HEK293T (cell line): ENCODE data around the gene OR2J3.
"Not testable (repeated sequence)": the region's sequence is repeated elsewhere in the genome, so short reads cannot be mapped to it uniquely, and the experiment has no call there.

Experiments used
- CTCF ChIA-PET: fragments of 350-600 bp; formaldehyde crosslinking; extraction: SDS; loops from one replicate; lab custom pipeline; 2021; ENCODE audit warnings: antibody characterized with exemption, inconsistent platforms; lab: Yijun Ruan, JAX
- POLR2A ChIA-PET: fragments of 350-600 bp; formaldehyde crosslinking; extraction: SDS; loops from one replicate; lab custom pipeline; 2020; ENCODE audit warnings: antibody characterized with exemption, inconsistent platforms; lab: Yijun Ruan, JAX
- DNase-seq: peaks from one replicate; pipeline ENCODE4 v3.0.0; 2012; ENCODE audit warnings: mixed read lengths; ENCODE audit errors: extremely low spot score
- ARNT ChIP-seq: fragments of 450-650 bp; IDR thresholded peaks from 2 replicates; pipeline ENCODE4 v1.6.1; 2017; ENCODE audit warnings: mild to moderate bottlenecking
- BHLHE40 ChIP-seq: fragments of 450-650 bp; IDR thresholded peaks from 2 replicates; pipeline ENCODE4 v1.6.1; 2016; ENCODE audit warnings: mild to moderate bottlenecking, moderate library complexity, borderline replicate concordance
- CTBP1 ChIP-seq: fragments of 450-650 bp; IDR thresholded peaks from 2 replicates; pipeline ENCODE4 v1.6.1; 2016; ENCODE audit warnings: borderline replicate concordance
- ELF4 ChIP-seq: fragments of 450-650 bp; IDR thresholded peaks from 2 replicates; pipeline ENCODE4 v1.6.1; 2017; ENCODE audit warnings: antibody characterized with exemption
- FOXA1 ChIP-seq: fragments of 450-650 bp; IDR thresholded peaks from 2 replicates; pipeline ENCODE4 v1.6.1; 2016; ENCODE audit warnings: mild to moderate bottlenecking
- FOXK2 ChIP-seq: fragments of 450-650 bp; IDR thresholded peaks from 2 replicates; pipeline ENCODE4 v1.6.1; 2016; ENCODE audit warnings: mild to moderate bottlenecking
- FOXM1 ChIP-seq: fragments of 450-650 bp; IDR thresholded peaks from 2 replicates; pipeline ENCODE4 v1.6.1; 2017; ENCODE audit warnings: mild to moderate bottlenecking, borderline replicate concordance
- HDGF ChIP-seq: fragments of 450-650 bp; IDR thresholded peaks from 2 replicates; pipeline ENCODE4 v1.6.1; 2017; ENCODE audit warnings: antibody characterized with exemption, borderline replicate concordance
- L3MBTL2 ChIP-seq: fragments of 450-650 bp; conservative IDR thresholded peaks from 2 replicates; pipeline ENCODE4 v1.6.1; 2016; ENCODE audit warnings: mild to moderate bottlenecking
- LEF1 ChIP-seq: fragments of 450-650 bp; IDR thresholded peaks from 2 replicates; pipeline ENCODE4 v1.6.1; 2017; ENCODE audit warnings: mild to moderate bottlenecking, borderline replicate concordance
- NFRKB ChIP-seq: fragments of 450-650 bp; IDR thresholded peaks from 2 replicates; pipeline ENCODE4 v1.6.1; 2016; ENCODE audit warnings: mild to moderate bottlenecking, moderate library complexity
- SP1 ChIP-seq: fragments of 450-650 bp; IDR thresholded peaks from 2 replicates; pipeline ENCODE4 v1.6.1; 2017
- SUZ12 ChIP-seq: fragments of 450-650 bp; IDR thresholded peaks from 2 replicates; pipeline ENCODE4 v1.6.1; 2016; ENCODE audit warnings: mild to moderate bottlenecking
- TARDBP ChIP-seq: fragments of 450-650 bp; IDR thresholded peaks from 2 replicates; pipeline ENCODE4 v1.6.1; 2016
- ZNF384 ChIP-seq: fragments of 450-650 bp; IDR thresholded peaks from 2 replicates; pipeline ENCODE4 v1.6.1; 2016
- TF ChIP-seq, protein P1 (sequence below): fragments of 450-650 bp; IDR thresholded peaks from 2 replicates; pipeline ENCODE4 v1.6.1; 2016

Gene OR2J3

DNA sequence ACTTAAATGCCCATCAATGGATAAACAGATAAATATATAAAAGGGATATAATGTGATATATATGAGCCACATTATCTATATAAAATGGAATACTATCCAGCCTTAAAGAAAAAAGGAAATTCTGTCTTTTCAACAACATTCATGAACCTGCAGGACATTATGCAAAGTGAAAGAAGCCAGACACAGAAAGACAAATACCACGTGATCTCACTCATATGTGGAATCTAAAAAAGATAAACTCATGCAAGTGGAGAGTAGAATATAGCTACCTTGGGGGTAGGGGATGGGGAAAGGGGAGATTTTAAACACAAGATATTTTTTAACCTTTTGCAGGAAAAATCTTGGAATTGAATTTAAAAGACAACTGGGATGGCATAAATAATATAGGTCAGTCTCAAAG lies 10.1 kb upstream of the OR2J3 start:
- no peak for DNase-seq
- no peak for TF ChIP-seq FOXA1
- TF ChIP-seq, protein P1, sequence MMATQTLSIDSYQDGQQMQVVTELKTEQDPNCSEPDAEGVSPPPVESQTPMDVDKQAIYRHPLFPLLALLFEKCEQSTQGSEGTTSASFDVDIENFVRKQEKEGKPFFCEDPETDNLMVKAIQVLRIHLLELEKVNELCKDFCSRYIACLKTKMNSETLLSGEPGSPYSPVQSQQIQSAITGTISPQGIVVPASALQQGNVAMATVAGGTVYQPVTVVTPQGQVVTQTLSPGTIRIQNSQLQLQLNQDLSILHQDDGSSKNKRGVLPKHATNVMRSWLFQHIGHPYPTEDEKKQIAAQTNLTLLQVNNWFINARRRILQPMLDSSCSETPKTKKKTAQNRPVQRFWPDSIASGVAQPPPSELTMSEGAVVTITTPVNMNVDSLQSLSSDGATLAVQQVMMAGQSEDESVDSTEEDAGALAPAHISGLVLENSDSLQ: no peak
- TF ChIP-seq TARDBP: no peak
- no peak for TF ChIP-seq ZNF384
- no peak for TF ChIP-seq SP1
- no peak for TF ChIP-seq ELF4
- no peak for TF ChIP-seq HDGF
- TF ChIP-seq BHLHE40: no peak
- no peak for TF ChIP-seq CTBP1
- TF ChIP-seq LEF1: no peak
- no peak for TF ChIP-seq FOXK2
- no peak for TF ChIP-seq ARNT
- no peak for TF ChIP-seq NFRKB
- no peak for TF ChIP-seq SUZ12
- no peak for TF ChIP-seq FOXM1
- TF ChIP-seq L3MBTL2: no peak
- ChIA-PET POLR2A (no interaction called here), CTCF (no interaction called here)

DNA sequence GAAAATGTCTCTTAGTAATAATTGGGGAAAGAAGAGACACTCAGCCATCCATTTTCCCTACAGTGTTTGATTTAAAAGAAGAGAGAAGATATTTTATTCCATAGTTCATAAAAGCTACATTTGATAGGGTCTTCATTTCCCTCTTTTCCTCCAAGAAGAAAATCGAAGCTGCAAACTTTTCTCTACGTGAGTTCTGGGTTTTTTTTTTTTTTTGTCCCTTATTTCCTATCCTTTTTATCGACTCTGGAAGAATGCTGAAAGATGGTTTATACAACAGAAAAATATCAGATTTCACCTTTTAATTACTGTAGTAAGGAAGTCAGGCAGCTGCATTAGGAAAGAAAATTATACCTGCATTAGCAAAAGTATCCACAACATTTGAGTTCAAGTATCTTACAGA lies 8.7 kb upstream of the OR2J3 start, which contains the start of gene OR2J1:
TSS of gene OR2J1 (plus strand) at position 301 of the 400 bp plus-strand sequence. CDS start 1,453 bp downstream, outside the sequence.
- CTCF ChIA-PET: no interaction called here
- POLR2A ChIA-PET: no interaction called here
- no peak for DNase-seq
- TF ChIP-seq NFRKB (no peak), TARDBP (no peak), FOXM1 (no peak), ELF4 (no peak), FOXK2 (no peak), FOXA1 (no peak), SUZ12 (no peak), L3MBTL2 (no peak)
- TF ChIP-seq, protein P1: no peak

DNA sequence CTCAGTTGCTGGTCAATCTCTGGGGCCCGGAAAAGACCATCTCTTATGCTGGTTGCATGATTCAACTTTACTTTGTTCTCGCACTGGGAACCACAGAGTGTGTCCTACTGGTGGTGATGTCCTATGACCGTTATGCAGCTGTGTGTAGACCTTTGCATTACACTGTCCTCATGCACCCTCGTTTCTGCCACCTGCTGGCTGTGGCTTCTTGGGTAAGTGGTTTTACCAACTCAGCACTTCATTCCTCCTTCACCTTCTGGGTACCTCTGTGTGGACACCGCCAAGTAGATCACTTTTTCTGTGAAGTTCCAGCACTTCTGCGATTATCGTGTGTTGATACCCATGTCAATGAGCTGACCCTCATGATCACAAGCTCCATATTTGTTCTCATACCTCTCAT lies 4.3 kb downstream of the OR2J3 start:
- CTCF ChIA-PET: interaction anchor here (0.8 kb wide), 1 partner anchor 615 kb away, joined by 3 read pairs; no protein-coding TSS in a partner anchor
- DNase-seq: no peak
- TF ChIP-seq FOXK2 (no peak), LEF1 (no peak), ZNF384 (no peak), L3MBTL2 (no peak), FOXM1 (no peak), CTBP1 (no peak), SP1 (no peak), SUZ12 (no peak), BHLHE40 (no peak), FOXA1 (no peak), TARDBP (no peak), NFRKB (no peak)
- TF ChIP-seq, protein P1: no peak
- POLR2A ChIA-PET: no interaction called here

DNA sequence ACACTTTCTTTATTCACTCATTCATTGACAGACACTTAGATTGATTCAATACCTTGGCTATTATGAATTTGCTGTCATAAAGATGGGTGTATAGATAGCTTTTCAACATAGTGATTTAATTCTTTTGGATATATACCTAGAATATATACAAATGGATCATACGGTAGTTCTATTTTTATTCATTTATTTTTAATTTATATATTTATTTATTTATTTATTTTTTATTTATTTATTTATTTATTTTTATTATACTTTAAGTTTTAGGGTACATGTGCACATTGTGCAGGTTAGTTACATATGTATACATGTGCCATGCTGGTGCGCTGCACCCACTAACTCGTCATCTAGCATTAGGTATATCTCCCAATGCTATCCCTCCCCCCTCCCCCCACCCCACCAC lies 7.1 kb downstream of the OR2J3 start:
- POLR2A ChIA-PET, DNase-seq, CTCF ChIA-PET: not testable (repeated sequence)

DNA sequence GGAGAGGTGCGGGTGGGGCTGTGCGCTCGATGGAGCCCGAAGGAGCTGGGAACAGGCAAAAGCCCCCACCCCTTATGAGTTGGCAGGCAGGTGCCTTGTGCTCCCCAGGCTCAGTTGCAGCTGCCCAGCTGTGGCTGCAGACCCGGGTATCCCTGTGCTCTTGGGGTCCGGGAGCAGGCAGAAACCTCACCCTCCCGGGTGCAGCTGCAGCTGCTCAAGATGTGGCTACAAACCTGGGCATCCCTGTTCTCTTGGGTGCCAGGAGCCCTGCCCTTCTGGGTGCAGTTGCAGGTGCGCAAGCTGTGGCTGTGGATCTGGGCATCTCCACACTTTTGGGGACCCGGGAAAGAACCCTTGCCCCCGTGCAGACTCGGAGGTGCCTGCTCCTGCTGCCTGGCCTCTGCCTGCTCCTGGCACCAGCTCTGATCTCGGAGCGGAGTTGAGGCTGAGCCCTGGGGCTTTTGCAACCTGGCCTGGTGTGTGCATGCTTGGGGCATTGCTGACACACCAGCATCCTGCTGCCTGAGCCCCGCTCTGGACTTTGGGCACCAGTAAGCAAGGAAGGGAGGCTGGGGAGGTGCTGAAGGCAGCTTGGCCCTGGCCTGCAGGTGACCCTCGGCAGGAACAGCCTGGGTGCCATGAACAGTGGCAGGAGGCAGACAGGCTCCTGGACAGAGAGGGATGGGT lies 21.6 kb downstream of the OR2J3 start:
- ChIA-PET CTCF (interaction anchor here (1.0 kb wide), 1 partner anchor 11 kb away, joined by 4 read pairs; no protein-coding TSS in a partner anchor), POLR2A (no interaction called here)
- TF ChIP-seq BHLHE40 (no peak), SP1 (no peak), NFRKB (no peak), FOXA1 (no peak), L3MBTL2 (no peak), FOXK2 (no peak), FOXM1 (no peak), HDGF (no peak), ZNF384 (no peak)
- TF ChIP-seq, protein P1: no peak
- no peak for DNase-seq

DNA sequence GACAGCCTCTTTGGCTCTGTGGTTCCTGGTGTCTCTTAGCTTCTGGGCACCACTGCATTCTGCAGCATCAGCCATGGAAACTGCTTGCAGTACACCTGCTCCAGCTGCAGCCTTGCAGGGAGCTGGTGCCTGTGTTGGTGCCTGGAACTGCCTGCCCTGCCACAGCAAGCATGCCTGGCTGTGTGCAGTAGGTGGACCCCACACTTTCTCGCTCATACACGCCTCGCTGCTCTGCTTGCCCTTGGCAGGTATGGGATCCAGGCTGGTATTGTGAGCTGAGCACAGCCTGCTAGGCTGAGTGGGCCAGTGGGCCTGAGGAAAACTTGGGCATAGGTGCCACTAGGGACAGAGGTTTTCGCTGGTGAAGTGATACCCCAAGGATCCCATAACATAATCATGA lies 22.8 kb downstream of the OR2J3 start:
- ChIA-PET POLR2A (no interaction called here), CTCF (interaction anchor here (1.0 kb wide), 1 partner anchor 12 kb away, joined by 4 read pairs; no protein-coding TSS in a partner anchor)
- TF ChIP-seq ELF4 (no peak), FOXA1 (no peak), L3MBTL2 (no peak), BHLHE40 (no peak), ARNT (no peak), CTBP1 (no peak), FOXK2 (no peak), ZNF384 (no peak), FOXM1 (no peak), NFRKB (no peak), LEF1 (no peak), TARDBP (no peak), SP1 (no peak), HDGF (no peak)
- no peak for DNase-seq
